Left hindlimb (tissue), 1 donor: Measurements from ENCODE around the gene MAP2K3.
A peak's percentile ranks its signal among the peaks of the same experiment; 100 is the strongest.

Source experiments
- DNase-seq: peaks from one replicate; pipeline ENCODE4 v3.0.0-alpha.2; 2018

The MAP2K3 gene

GRCh38 chr17:21253646-21254441 lies 30.7 kb upstream of the MAP2K3 start:
- no peak for DNase-seq

- DNase-seq = no peak
Observed at GRCh38 chr17:21258593-21258992, 25.9 kb upstream of the MAP2K3 start.

- no peak for DNase-seq
Observed at GRCh38 chr17:21262259-21262993, 22.1 kb upstream of the MAP2K3 start.

GRCh38 chr17:21263376-21263775 lies 21.1 kb upstream of the MAP2K3 start:
- no peak for DNase-seq

GRCh38 chr17:21268596-21269188 lies 15.8 kb upstream of the MAP2K3 start:
- DNase-seq = no peak

- DNase-seq = no peak
Observed at GRCh38 chr17:21269394-21269793, 15.1 kb upstream of the MAP2K3 start.

GRCh38 chr17:21271454-21272183 lies 12.9 kb upstream of the MAP2K3 start:
- no peak for DNase-seq

GRCh38 chr17:21272250-21272649 lies 12.3 kb upstream of the MAP2K3 start:
- no peak for DNase-seq

GRCh38 chr17:21272881-21273792 lies 11.4 kb upstream of the MAP2K3 start:
- DNase-seq = no peak

GRCh38 chr17:21275047-21275578 lies 9.4 kb upstream of the MAP2K3 start:
- no peak for DNase-seq

- DNase-seq = peak; percentile 92
Observed at GRCh38 chr17:21275579-21276263, 8.8 kb upstream of the MAP2K3 start.

- no peak for DNase-seq
Observed at GRCh38 chr17:21276264-21276588, 8.3 kb upstream of the MAP2K3 start.

- DNase-seq = no peak
Observed at GRCh38 chr17:21277332-21277731, 7.2 kb upstream of the MAP2K3 start.

GRCh38 chr17:21278450-21279197 lies 5.9 kb upstream of the MAP2K3 start:
- no peak for DNase-seq

GRCh38 chr17:21279198-21279535 lies 5.3 kb upstream of the MAP2K3 start:
- DNase-seq = no peak

GRCh38 chr17:21279582-21279981 lies 4.9 kb upstream of the MAP2K3 start:
- no peak for DNase-seq

- DNase-seq = peak; percentile 85
Observed at GRCh38 chr17:21280081-21280518, 4.4 kb upstream of the MAP2K3 start.

GRCh38 chr17:21282231-21282630 lies 2.3 kb upstream of the MAP2K3 start:
- no peak for DNase-seq

- no peak for DNase-seq
Observed at GRCh38 chr17:21282850-21283249, 1.7 kb upstream of the MAP2K3 start.

- DNase-seq = no peak
Observed at GRCh38 chr17:21283482-21284318, 811 bp upstream of the MAP2K3 start.
